ENCODE results near the gene WEE1.

WEE1 gene

DNA sequence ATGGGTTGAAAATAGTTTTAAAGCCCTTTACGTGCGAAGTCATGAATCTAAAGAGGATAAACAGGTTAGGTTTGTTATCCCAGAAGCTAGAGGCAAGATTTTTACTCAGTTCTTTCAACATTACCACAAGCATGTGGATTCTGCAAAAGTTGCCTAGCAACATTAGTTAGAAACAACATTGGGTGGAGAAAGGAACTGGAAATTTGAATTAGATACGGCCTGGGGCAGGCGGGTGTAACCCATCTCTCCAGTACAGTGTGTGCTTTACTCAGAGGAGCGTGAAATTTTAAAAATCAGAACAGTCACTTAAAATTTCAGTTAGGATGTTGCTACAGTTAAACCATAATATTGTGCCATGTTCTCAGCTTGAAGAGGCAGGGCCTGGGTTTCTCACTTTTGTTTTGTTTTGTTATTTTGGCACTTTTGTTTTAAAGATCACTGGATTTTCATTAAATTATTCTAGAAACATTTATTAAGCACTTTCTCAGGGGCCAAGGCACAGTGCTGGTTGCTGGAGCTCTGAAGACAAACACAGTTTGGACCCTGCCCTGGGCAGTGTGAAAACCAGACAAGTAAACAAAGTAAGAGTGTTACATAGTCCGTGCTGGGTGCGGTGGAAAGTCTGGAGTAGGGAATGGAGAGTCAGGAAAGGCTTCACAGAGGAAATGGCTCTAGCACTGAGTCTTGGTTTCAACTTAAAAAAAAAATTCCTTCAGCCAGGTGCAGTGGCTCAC is 4.4 kb upstream of the WEE1 start (continued):
- TF ChIP-seq, protein P1, sequence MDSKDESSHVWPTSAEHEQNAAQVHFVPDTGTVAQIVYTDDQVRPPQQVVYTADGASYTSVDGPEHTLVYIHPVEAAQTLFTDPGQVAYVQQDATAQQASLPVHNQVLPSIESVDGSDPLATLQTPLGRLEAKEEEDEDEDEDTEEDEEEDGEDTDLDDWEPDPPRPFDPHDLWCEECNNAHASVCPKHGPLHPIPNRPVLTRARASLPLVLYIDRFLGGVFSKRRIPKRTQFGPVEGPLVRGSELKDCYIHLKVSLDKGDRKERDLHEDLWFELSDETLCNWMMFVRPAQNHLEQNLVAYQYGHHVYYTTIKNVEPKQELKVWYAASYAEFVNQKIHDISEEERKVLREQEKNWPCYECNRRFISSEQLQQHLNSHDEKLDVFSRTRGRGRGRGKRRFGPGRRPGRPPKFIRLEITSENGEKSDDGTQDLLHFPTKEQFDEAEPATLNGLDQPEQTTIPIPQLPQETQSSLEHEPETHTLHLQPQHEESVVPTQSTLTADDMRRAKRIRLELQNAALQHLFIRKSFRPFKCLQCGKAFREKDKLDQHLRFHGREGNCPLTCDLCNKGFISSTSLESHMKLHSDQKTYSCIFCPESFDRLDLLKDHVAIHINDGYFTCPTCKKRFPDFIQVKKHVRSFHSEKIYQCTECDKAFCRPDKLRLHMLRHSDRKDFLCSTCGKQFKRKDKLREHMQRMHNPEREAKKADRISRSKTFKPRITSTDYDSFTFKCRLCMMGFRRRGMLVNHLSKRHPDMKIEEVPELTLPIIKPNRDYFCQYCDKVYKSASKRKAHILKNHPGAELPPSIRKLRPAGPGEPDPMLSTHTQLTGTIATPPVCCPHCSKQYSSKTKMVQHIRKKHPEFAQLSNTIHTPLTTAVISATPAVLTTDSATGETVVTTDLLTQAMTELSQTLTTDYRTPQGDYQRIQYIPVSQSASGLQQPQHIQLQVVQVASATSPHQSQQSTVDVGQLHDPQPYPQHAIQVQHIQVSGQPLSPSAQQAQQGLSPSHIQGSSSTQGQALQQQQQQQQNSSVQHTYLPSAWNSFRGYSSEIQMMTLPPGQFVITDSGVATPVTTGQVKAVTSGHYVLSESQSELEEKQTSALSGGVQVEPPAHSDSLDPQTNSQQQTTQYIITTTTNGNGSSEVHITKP (tag by site-specific recombination; IDR thresholded peaks at IDR 0.05) = peak; percentile 68
- no peak for TF ChIP-seq ZNF837 (tag by site-specific recombination; IDR thresholded peaks at IDR 0.05)
- TF ChIP-seq, protein P2, sequence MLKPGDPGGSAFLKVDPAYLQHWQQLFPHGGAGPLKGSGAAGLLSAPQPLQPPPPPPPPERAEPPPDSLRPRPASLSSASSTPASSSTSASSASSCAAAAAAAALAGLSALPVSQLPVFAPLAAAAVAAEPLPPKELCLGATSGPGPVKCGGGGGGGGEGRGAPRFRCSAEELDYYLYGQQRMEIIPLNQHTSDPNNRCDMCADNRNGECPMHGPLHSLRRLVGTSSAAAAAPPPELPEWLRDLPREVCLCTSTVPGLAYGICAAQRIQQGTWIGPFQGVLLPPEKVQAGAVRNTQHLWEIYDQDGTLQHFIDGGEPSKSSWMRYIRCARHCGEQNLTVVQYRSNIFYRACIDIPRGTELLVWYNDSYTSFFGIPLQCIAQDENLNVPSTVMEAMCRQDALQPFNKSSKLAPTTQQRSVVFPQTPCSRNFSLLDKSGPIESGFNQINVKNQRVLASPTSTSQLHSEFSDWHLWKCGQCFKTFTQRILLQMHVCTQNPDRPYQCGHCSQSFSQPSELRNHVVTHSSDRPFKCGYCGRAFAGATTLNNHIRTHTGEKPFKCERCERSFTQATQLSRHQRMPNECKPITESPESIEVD (tag by site-specific recombination; IDR thresholded peaks at IDR 0.05) = peak; percentile 37
- TF ChIP-seq ZNF350 (tag by site-specific recombination; IDR thresholded peaks at IDR 0.05) = no peak
- TF ChIP-seq ZSCAN16 (tag by site-specific recombination; IDR thresholded peaks at IDR 0.05) = no peak
- TF ChIP-seq ZNF596 (tag by site-specific recombination; IDR thresholded peaks at IDR 0.05) = no peak
- no peak for TF ChIP-seq ZNF140 (tag by site-specific recombination; IDR thresholded peaks at IDR 0.05)
- no peak for TF ChIP-seq ZNF341 (tag by site-specific recombination; IDR thresholded peaks at IDR 0.05; ENCODE audit: low read depth)
- TF ChIP-seq, protein P3, sequence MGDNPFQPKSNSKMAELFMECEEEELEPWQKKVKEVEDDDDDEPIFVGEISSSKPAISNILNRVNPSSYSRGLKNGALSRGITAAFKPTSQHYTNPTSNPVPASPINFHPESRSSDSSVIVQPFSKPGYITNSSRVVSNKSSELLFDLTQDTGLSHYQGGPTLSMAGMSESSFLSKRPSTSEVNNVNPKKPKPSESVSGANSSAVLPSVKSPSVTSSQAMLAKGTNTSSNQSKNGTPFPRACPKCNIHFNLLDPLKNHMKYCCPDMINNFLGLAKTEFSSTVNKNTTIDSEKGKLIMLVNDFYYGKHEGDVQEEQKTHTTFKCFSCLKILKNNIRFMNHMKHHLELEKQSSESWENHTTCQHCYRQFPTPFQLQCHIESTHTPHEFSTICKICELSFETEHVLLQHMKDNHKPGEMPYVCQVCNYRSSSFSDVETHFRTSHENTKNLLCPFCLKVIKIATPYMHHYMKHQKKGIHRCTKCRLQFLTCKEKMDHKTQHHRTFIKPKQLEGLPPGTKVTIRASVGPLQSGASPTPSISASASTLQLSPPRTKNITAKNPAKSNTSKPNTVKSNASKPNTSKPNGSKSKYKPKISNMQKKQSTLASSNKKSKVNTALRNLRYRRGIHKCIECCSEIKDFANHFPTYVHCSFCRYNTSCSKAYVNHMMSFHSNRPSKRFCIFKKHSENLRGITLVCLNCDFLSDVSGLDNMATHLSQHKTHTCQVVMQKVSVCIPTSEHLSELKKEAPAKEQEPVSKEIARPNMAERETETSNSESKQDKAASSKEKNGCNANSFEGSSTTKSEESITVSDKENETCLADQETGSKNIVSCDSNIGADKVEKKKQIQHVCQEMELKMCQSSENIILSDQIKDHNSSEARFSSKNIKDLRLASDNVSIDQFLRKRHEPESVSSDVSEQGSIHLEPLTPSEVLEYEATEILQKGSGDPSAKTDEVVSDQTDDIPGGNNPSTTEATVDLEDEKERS (tag by site-specific recombination; IDR thresholded peaks at IDR 0.05) = no peak
- TF ChIP-seq ZBTB48 (tag by site-specific recombination; IDR thresholded peaks at IDR 0.05) = no peak
- TF ChIP-seq BCL11B (tag by site-specific recombination; IDR thresholded peaks at IDR 0.05; ENCODE audit: low read depth) = no peak
- TF ChIP-seq ZNF292 (tag by site-specific recombination; IDR thresholded peaks at IDR 0.05; ENCODE audit: borderline replicate concordance, low read depth) = no peak
- TF ChIP-seq, protein P4, sequence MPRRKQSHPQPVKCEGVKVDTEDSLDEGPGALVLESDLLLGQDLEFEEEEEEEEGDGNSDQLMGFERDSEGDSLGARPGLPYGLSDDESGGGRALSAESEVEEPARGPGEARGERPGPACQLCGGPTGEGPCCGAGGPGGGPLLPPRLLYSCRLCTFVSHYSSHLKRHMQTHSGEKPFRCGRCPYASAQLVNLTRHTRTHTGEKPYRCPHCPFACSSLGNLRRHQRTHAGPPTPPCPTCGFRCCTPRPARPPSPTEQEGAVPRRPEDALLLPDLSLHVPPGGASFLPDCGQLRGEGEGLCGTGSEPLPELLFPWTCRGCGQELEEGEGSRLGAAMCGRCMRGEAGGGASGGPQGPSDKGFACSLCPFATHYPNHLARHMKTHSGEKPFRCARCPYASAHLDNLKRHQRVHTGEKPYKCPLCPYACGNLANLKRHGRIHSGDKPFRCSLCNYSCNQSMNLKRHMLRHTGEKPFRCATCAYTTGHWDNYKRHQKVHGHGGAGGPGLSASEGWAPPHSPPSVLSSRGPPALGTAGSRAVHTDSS (tag by site-specific recombination; IDR thresholded peaks at IDR 0.05) = no peak
- TF ChIP-seq, protein P5, sequence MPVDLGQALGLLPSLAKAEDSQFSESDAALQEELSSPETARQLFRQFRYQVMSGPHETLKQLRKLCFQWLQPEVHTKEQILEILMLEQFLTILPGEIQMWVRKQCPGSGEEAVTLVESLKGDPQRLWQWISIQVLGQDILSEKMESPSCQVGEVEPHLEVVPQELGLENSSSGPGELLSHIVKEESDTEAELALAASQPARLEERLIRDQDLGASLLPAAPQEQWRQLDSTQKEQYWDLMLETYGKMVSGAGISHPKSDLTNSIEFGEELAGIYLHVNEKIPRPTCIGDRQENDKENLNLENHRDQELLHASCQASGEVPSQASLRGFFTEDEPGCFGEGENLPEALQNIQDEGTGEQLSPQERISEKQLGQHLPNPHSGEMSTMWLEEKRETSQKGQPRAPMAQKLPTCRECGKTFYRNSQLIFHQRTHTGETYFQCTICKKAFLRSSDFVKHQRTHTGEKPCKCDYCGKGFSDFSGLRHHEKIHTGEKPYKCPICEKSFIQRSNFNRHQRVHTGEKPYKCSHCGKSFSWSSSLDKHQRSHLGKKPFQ (tag by site-specific recombination; IDR thresholded peaks at IDR 0.05) = peak; percentile 94
- TF ChIP-seq ZNF521 (tag by site-specific recombination; IDR thresholded peaks at IDR 0.05) = no peak
- no peak for TF ChIP-seq ZFHX2 (tag by site-specific recombination; conservative IDR thresholded peaks at IDR 0.05)
- TF ChIP-seq, protein P6, sequence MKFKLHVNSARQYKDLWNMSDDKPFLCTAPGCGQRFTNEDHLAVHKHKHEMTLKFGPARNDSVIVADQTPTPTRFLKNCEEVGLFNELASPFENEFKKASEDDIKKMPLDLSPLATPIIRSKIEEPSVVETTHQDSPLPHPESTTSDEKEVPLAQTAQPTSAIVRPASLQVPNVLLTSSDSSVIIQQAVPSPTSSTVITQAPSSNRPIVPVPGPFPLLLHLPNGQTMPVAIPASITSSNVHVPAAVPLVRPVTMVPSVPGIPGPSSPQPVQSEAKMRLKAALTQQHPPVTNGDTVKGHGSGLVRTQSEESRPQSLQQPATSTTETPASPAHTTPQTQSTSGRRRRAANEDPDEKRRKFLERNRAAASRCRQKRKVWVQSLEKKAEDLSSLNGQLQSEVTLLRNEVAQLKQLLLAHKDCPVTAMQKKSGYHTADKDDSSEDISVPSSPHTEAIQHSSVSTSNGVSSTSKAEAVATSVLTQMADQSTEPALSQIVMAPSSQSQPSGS (tag by site-specific recombination; IDR thresholded peaks at IDR 0.05; ENCODE audit: low read depth) = no peak
- TF ChIP-seq ZNF138 (tag by site-specific recombination; IDR thresholded peaks at IDR 0.05; ENCODE audit: borderline replicate concordance) = no peak
- no peak for TF ChIP-seq YY2 (tag by site-specific recombination; IDR thresholded peaks at IDR 0.05)
- TF ChIP-seq ZNF610 (tag by site-specific recombination; IDR thresholded peaks at IDR 0.05; ENCODE audit: borderline replicate concordance) = no peak
- no peak for TF ChIP-seq ZNF670 (tag by site-specific recombination; IDR thresholded peaks at IDR 0.05; ENCODE audit: low read depth)
- no peak for TF ChIP-seq ZNF112 (tag by site-specific recombination; IDR thresholded peaks at IDR 0.05)
- TF ChIP-seq ZNF514 (tag by site-specific recombination; IDR thresholded peaks at IDR 0.05) = no peak
- no peak for TF ChIP-seq ZNF423 (tag by site-specific recombination; IDR thresholded peaks at IDR 0.05)
- no peak for TF ChIP-seq TCF7L2 (IDR thresholded peaks at IDR 0.05; ENCODE audit: borderline replicate concordance, low read depth, low read length)
- TF ChIP-seq, protein P7, sequence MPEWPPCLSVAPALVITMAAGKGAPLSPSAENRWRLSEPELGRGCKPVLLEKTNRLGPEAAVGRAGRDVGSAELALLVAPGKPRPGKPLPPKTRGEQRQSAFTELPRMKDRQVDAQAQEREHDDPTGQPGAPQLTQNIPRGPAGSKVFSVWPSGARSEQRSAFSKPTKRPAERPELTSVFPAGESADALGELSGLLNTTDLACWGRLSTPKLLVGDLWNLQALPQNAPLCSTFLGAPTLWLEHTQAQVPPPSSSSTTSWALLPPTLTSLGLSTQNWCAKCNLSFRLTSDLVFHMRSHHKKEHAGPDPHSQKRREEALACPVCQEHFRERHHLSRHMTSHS (tag by site-specific recombination; IDR thresholded peaks at IDR 0.05) = no peak

All from HEK293 (cell line).